Vagina (tissue), 2 donors: ENCODE data around the gene EPB41L5. TPM values are rescaled to one million over a fixed set of nuclear protein-coding genes. Genes with fewer than 3 reads are reported as not detected.
"Not testable (repeated sequence)": the region's sequence is repeated elsewhere in the genome, so short reads cannot be mapped to it uniquely, and the experiment has no call there.

Experiments used
- DNase-seq, 2 donors: peaks; one replicate each; pipeline ENCODE4 v3.0.0-alpha.2; 2017; ENCODE audit errors: extremely low spot score in 2 of 2
- H3K27ac ChIP-seq: fragments of 200-600 bp; sonication (generic); one replicate; pipeline ENCODE4 v1.5.1; 2019
- H3K27me3 ChIP-seq: fragments of 200-600 bp; sonication (generic); one replicate; pipeline ENCODE4 v1.5.1; 2019
- H3K36me3 ChIP-seq, 2 donors: fragments of 200-600 bp; sonication (generic); one replicate each; pipeline ENCODE4 v1.5.1; 2017 to 2019
- H3K4me1 ChIP-seq: fragments of 200-600 bp; sonication (generic); one replicate; pipeline ENCODE4 v1.5.1; 2019
- H3K4me3 ChIP-seq, 2 donors: fragments of 200-600 bp; sonication (generic); 1 replicate in 1 of 2; 2 replicates in 1 of 2; pipeline ENCODE4 v1.5.1; 2016 to 2019
- H3K9me3 ChIP-seq: fragments of 200-600 bp; sonication (generic); one replicate; pipeline ENCODE4 v1.5.1; 2019
- POLR2A ChIP-seq, 2 donors: fragments of 450-650 bp; IDR thresholded peaks; one replicate each; pipeline ENCODE4 v1.6.1; 2017; ENCODE audit warnings: antibody characterized with exemption in 2 of 2, mild to moderate bottlenecking in 2 of 2, moderate library complexity in 2 of 2
- POLR2AphosphoS5 ChIP-seq, 2 donors: sonication (generic); formaldehyde crosslinking; IDR thresholded peaks; one replicate each; pipeline ENCODE4 v1.9.0; 2017; ENCODE audit warnings: antibody characterized with exemption in 2 of 2, mild to moderate bottlenecking in 2 of 2, low read depth in 1 of 2; ENCODE audit not compliant: insufficient read depth in 1 of 2
- intact Hi-C: fragments of 100-400 bp; cut with DNase I; formaldehyde crosslinking; loops from one replicate; pipeline ENCODE4 v1.15.1; 2023
- total RNA-seq: library from RNA; depleted of rRNA; stranded (reverse); fragments of >200 nt; gene quantifications from one replicate; pipeline ENCODE4 v1.2.3, GENCODE V29; 2016
- TF ChIP-seq, protein P1 (sequence below), 3 experiments: fragments of 450-650 bp in 2 of 3; fragments of 200-600 bp in 1 of 3; sonication (generic) in 1 of 3; IDR thresholded peaks; one replicate each; pipeline ENCODE4 v1.5.1; 2017 to 2019; ENCODE audit warnings: antibody characterized with exemption in 3 of 3, mild to moderate bottlenecking in 2 of 3, moderate library complexity in 2 of 3

EPB41L5 gene
- total RNA-seq, 1 donor from 2014 or later: 37.6 TPM

GRCh38 chr2:120042359-120042758, 29.5 kb downstream of the EPB41L5 start:
- DNase-seq: no peak
- no peaks in the 10 kb centered on the region for H3K9me3 ChIP-seq
- no peaks in the 10 kb centered on the region for H3K27me3 ChIP-seq
- H3K27ac ChIP-seq: no peak overlapping the region
- no peak overlapping the region for H3K4me3 ChIP-seq
- no peak for TF ChIP-seq POLR2AphosphoS5 (IDR thresholded peaks at IDR 0.05; ENCODE audit: insufficient read depth in 1 of 2, low read depth in 1 of 2)
- TF ChIP-seq, protein P1, sequence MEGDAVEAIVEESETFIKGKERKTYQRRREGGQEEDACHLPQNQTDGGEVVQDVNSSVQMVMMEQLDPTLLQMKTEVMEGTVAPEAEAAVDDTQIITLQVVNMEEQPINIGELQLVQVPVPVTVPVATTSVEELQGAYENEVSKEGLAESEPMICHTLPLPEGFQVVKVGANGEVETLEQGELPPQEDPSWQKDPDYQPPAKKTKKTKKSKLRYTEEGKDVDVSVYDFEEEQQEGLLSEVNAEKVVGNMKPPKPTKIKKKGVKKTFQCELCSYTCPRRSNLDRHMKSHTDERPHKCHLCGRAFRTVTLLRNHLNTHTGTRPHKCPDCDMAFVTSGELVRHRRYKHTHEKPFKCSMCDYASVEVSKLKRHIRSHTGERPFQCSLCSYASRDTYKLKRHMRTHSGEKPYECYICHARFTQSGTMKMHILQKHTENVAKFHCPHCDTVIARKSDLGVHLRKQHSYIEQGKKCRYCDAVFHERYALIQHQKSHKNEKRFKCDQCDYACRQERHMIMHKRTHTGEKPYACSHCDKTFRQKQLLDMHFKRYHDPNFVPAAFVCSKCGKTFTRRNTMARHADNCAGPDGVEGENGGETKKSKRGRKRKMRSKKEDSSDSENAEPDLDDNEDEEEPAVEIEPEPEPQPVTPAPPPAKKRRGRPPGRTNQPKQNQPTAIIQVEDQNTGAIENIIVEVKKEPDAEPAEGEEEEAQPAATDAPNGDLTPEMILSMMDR (IDR thresholded peaks at IDR 0.05): no peak
- no peak for TF ChIP-seq POLR2A (IDR thresholded peaks at IDR 0.05)
- intact Hi-C loops: no loop called here
- H3K36me3 ChIP-seq: no peaks in the 10 kb centered on the region
- H3K4me1 ChIP-seq: no peaks in the 10 kb centered on the region

GRCh38 chr2:120044336-120044735, 31.5 kb downstream of the EPB41L5 start:
- TF ChIP-seq POLR2A (IDR thresholded peaks at IDR 0.05) (no peak), POLR2AphosphoS5 (IDR thresholded peaks at IDR 0.05; ENCODE audit: insufficient read depth in 1 of 2, low read depth in 1 of 2) (no peak)
- TF ChIP-seq, protein P1 (IDR thresholded peaks at IDR 0.05): no peak
- Histone ChIP-seq H3K27ac (no peak overlapping the region), H3K36me3 (no peaks in the 10 kb centered on the region), H3K4me3 (no peak overlapping the region), H3K9me3 (no peaks in the 10 kb centered on the region), H3K4me1 (no peaks in the 10 kb centered on the region), H3K27me3 (no peaks in the 10 kb centered on the region)
- intact Hi-C loops: no loop called here
- DNase-seq: no peak

GRCh38 chr2:120045775-120046174, 32.9 kb downstream of the EPB41L5 start:
- DNase-seq, H3K4me3 ChIP-seq, H3K36me3 ChIP-seq, H3K9me3 ChIP-seq, H3K4me1 ChIP-seq, H3K27me3 ChIP-seq, intact Hi-C loops, H3K27ac ChIP-seq: not testable (repeated sequence)

DNA sequence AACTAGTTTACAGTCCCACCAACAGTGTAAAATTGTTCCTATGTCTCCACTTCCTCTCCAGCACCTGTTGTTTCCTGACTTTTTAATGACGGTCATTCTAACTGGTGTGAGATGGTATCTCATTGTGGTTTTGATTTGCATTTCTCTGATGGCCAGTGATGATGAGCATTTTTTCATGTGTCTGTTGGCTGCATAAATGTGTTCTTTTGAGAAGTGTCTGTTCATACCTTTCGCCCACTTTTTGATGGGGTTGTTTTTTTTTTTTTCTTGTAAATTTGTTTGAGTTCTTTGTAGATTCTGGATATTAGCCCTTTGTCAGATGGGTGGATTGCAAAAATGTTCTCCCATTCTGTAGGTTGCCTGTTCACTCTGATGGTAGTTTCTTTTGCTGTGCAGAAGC, 33.4 kb downstream of the EPB41L5 start:
- H3K4me3 ChIP-seq, H3K36me3 ChIP-seq, H3K27me3 ChIP-seq, H3K4me1 ChIP-seq, intact Hi-C loops, H3K27ac ChIP-seq, DNase-seq, H3K9me3 ChIP-seq: not testable (repeated sequence)

DNA sequence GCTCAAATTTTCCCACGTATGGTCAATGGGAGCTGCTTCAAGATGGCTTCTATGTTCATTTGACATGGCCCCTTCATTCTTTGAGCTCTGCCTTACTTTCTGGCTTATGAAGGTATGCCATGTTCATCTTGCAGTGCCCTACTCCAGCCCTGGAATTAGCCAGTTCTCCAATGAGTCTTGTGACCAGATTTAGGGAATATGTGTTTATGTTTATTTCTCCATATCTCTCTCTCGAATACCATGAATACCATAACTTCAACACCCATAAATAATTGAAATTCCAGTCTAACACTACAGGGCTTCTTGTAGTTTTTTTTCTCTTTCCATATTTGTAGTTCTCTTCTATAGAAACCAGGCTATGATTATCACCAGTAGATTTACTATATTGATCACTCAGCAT, 39.7 kb downstream of the EPB41L5 start:
- Histone ChIP-seq H3K4me1 (no peaks in the 10 kb centered on the region), H3K9me3 (peaks cover 4% of the 10 kb centered on the region), H3K27me3 (no peaks in the 10 kb centered on the region), H3K36me3 (no peaks in the 10 kb centered on the region), H3K27ac (no peak overlapping the region), H3K4me3 (no peak overlapping the region)
- no peak for TF ChIP-seq POLR2A (IDR thresholded peaks at IDR 0.05)
- TF ChIP-seq, protein P1 (IDR thresholded peaks at IDR 0.05): no peak
- no peak for TF ChIP-seq POLR2AphosphoS5 (IDR thresholded peaks at IDR 0.05; ENCODE audit: insufficient read depth in 1 of 2, low read depth in 1 of 2)
- intact Hi-C loops: no loop called here
- DNase-seq: no peak

DNA sequence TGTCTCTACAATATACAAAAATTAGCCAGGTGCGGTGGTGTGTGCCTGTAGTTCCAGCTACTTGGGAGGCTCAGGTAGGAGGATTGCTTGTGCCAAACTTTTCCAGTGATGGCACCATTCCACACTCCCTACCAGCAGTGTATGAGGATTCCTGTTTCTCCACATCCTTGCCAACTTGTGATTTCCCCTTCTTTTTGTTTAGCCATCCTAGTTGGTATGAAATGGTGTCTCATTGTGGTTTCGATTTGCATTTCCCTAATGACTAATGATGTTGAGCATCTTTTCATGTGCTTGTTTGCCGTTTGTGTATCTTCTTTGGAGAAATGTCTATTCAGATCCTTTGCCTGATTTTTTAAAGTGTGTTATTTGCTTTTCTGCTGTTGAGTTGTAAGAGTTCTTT, 41.0 kb downstream of the EPB41L5 start:
- no peak for DNase-seq
- H3K27ac ChIP-seq: no peak overlapping the region
- H3K4me1 ChIP-seq: no peaks in the 10 kb centered on the region
- peaks cover 4% of the 10 kb centered on the region for H3K9me3 ChIP-seq
- H3K36me3 ChIP-seq: no peaks in the 10 kb centered on the region
- intact Hi-C loops: no loop called here
- no peak overlapping the region for H3K4me3 ChIP-seq
- TF ChIP-seq, protein P1 (IDR thresholded peaks at IDR 0.05): no peak
- no peak for TF ChIP-seq POLR2A (IDR thresholded peaks at IDR 0.05)
- TF ChIP-seq POLR2AphosphoS5 (IDR thresholded peaks at IDR 0.05; ENCODE audit: insufficient read depth in 1 of 2, low read depth in 1 of 2): no peak
- no peaks in the 10 kb centered on the region for H3K27me3 ChIP-seq
